ENCODE measurements around the gene DCP1B.

DNA sequence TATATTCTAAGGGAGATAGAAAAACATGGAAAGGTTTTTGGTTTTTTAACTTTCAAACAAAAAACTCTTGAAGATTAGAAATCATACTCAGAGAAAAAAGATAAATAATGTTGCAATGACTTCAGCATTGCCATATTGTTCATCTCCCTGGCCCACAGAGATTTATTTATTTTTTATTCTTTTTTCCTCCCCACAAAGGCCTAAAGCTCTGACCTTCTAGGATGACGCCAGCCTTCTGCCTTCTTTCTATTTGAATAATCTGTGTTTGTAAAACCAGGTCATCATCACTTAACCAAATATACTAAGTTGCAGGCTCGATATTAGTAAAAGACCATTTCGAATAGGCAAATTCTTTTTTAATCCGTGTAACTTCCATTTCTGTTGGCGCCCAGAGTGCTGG is 4.4 kb upstream of the DCP1B start:
- TF ChIP-seq, protein P1, sequence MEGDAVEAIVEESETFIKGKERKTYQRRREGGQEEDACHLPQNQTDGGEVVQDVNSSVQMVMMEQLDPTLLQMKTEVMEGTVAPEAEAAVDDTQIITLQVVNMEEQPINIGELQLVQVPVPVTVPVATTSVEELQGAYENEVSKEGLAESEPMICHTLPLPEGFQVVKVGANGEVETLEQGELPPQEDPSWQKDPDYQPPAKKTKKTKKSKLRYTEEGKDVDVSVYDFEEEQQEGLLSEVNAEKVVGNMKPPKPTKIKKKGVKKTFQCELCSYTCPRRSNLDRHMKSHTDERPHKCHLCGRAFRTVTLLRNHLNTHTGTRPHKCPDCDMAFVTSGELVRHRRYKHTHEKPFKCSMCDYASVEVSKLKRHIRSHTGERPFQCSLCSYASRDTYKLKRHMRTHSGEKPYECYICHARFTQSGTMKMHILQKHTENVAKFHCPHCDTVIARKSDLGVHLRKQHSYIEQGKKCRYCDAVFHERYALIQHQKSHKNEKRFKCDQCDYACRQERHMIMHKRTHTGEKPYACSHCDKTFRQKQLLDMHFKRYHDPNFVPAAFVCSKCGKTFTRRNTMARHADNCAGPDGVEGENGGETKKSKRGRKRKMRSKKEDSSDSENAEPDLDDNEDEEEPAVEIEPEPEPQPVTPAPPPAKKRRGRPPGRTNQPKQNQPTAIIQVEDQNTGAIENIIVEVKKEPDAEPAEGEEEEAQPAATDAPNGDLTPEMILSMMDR (IDR thresholded peaks at IDR 0.05; ENCODE audit: low read depth, low read length), result no peak
- no peak for TF ChIP-seq EZH2phosphoT487 (IDR thresholded peaks at IDR 0.05; ENCODE audit: low read depth)
